Measurements from ENCODE around the gene NEK6.

Gene NEK6

GRCh38 chr9:124344291-124345050 lies 86.7 kb downstream of the NEK6 start:
- H3K4me3 Mint-ChIP-seq, result no peak overlapping the region
- H3K4me1 Mint-ChIP-seq, result peaks cover 17% of the 10 kb centered on the region
- H3K9me3 Mint-ChIP-seq, result no peaks in the 10 kb centered on the region
- H3K27ac Mint-ChIP-seq, result no peak overlapping the region
- TF ChIP-seq CTCF (IDR thresholded peaks at IDR 0.05; ENCODE audit: unreplicated experiment in 3 of 3), result no peak
- peaks cover 15% of the 10 kb centered on the region for H3K36me3 Mint-ChIP-seq (ENCODE audit: low read depth)
- no peaks in the 10 kb centered on the region for H3K27me3 Mint-ChIP-seq (ENCODE audit: low read depth)

- Mint-ChIP-seq H3K9me3 (no peaks in the 10 kb centered on the region), H3K4me1 (peaks cover 17% of the 10 kb centered on the region), H3K27me3 (ENCODE audit: low read depth) (no peaks in the 10 kb centered on the region), H3K27ac (no peak overlapping the region), H3K36me3 (ENCODE audit: low read depth) (peaks cover 15% of the 10 kb centered on the region), H3K4me3 (no peak overlapping the region)
- no peak for TF ChIP-seq CTCF (IDR thresholded peaks at IDR 0.05; ENCODE audit: unreplicated experiment in 3 of 3)
Measured at GRCh38 chr9:124345063-124345462, 87.3 kb downstream of the NEK6 start.

- no peak overlapping the region for H3K4me3 Mint-ChIP-seq
- H3K4me1 Mint-ChIP-seq, result peaks cover 17% of the 10 kb centered on the region
- no peaks in the 10 kb centered on the region for H3K27me3 Mint-ChIP-seq (ENCODE audit: low read depth)
- H3K9me3 Mint-ChIP-seq, result no peaks in the 10 kb centered on the region
- peaks cover 19% of the 10 kb centered on the region for H3K36me3 Mint-ChIP-seq (ENCODE audit: low read depth)
- no peak overlapping the region for H3K27ac Mint-ChIP-seq
- TF ChIP-seq CTCF (IDR thresholded peaks at IDR 0.05; ENCODE audit: unreplicated experiment in 3 of 3), result no peak
Measured at GRCh38 chr9:124345751-124346281, 88.1 kb downstream of the NEK6 start.

GRCh38 chr9:124346347-124347163 lies 88.8 kb downstream of the NEK6 start:
- Mint-ChIP-seq H3K36me3 (ENCODE audit: low read depth) (peaks cover 26% of the 10 kb centered on the region), H3K4me1 (peaks cover 17% of the 10 kb centered on the region), H3K9me3 (no peaks in the 10 kb centered on the region), H3K4me3 (no peak overlapping the region), H3K27ac (no peak overlapping the region), H3K27me3 (ENCODE audit: low read depth) (no peaks in the 10 kb centered on the region)
- no peak for TF ChIP-seq CTCF (IDR thresholded peaks at IDR 0.05; ENCODE audit: unreplicated experiment in 3 of 3)

GRCh38 chr9:124347206-124347967 lies 89.6 kb downstream of the NEK6 start:
- Mint-ChIP-seq H3K4me1 (peaks cover 16% of the 10 kb centered on the region), H3K36me3 (ENCODE audit: low read depth) (peaks cover 33% of the 10 kb centered on the region)

More at GRCh38 chr9:124347206-124347967, 89.6 kb downstream of the NEK6 start:
- Mint-ChIP-seq H3K27ac (no peak overlapping the region), H3K4me3 (no peak overlapping the region), H3K9me3 (no peaks in the 10 kb centered on the region), H3K27me3 (ENCODE audit: low read depth) (no peaks in the 10 kb centered on the region)
- TF ChIP-seq CTCF (IDR thresholded peaks at IDR 0.05; ENCODE audit: unreplicated experiment in 3 of 3), result no peak
